Natural killer cell (primary cell): ENCODE data around the gene BRD3OS. TPM values are rescaled to one million over a fixed set of nuclear protein-coding genes. Genes with fewer than 3 reads are reported as not detected.
A peak's percentile ranks its signal among the peaks of the same experiment; 100 is the strongest.

Experiments
- ATAC-seq, 3 donors: fragments of 150-1000 bp in 2 of 3; fragments of 200-7000 bp in 1 of 3; cut with Tn5 transposase; 1 replicate in 1 of 3; 2 replicates in 2 of 3; pipeline ENCODE4 v1.10.0; 2021; ENCODE audit warnings: mild to moderate bottlenecking in 2 of 3, moderate library complexity in 2 of 3
- DNase-seq, 2 donors: peaks; one replicate each; pipeline versions ENCODE4 v3.0.0 to v3.0.0-alpha.2; 2013 to 2021; ENCODE audit warnings: mixed read lengths in 1 of 2
- H3K27ac ChIP-seq: one replicate; pipeline ENCODE4 v1.5.1; 2013; ENCODE audit warnings: mild to moderate bottlenecking, low read length
- H3K27me3 ChIP-seq: one replicate; pipeline ENCODE4 v1.6.1; 2013; ENCODE audit warnings: low read length; ENCODE audit not compliant: control insufficient read depth, insufficient read depth
- H3K36me3 ChIP-seq: one replicate; pipeline ENCODE4 v1.6.1; 2013; ENCODE audit warnings: low read length; ENCODE audit not compliant: control insufficient read depth, insufficient read depth
- H3K4me1 ChIP-seq: one replicate; pipeline ENCODE4 v1.6.1; 2013; ENCODE audit warnings: low read length; ENCODE audit not compliant: control insufficient read depth, insufficient read depth
- H3K4me3 ChIP-seq: one replicate; pipeline ENCODE4 v1.5.1; 2013; ENCODE audit warnings: low read length
- H3K9me3 ChIP-seq: one replicate; pipeline ENCODE4 v1.6.1; 2013; ENCODE audit warnings: low read length; ENCODE audit not compliant: control insufficient read depth, insufficient read depth
- H3K27ac Mint-ChIP-seq, 2 donors: one replicate each; pipeline ENCODE4 v1.8.0; 2022; ENCODE audit warnings: mild to moderate bottlenecking in 2 of 2, mixed read lengths in 2 of 2, moderate library complexity in 1 of 2
- H3K27me3 Mint-ChIP-seq, 2 donors: one replicate each; pipeline ENCODE4 v1.8.0; 2022; ENCODE audit warnings: low read depth in 2 of 2, mixed read lengths in 2 of 2
- H3K36me3 Mint-ChIP-seq: one replicate; pipeline ENCODE4 v1.8.0; 2022; ENCODE audit warnings: mixed read lengths
- H3K4me1 Mint-ChIP-seq, 2 donors: one replicate each; pipeline ENCODE4 v1.8.0; 2022; ENCODE audit warnings: mixed read lengths in 2 of 2
- H3K4me3 Mint-ChIP-seq: one replicate; pipeline ENCODE4 v1.8.0; 2022; ENCODE audit warnings: mild to moderate bottlenecking, moderate library complexity, mixed read lengths
- H3K9me3 Mint-ChIP-seq, 2 donors: one replicate each; pipeline ENCODE4 v1.8.0; 2022; ENCODE audit warnings: mixed read lengths in 2 of 2
- WGBS: methylation state at CpG from one replicate; pipeline ENCODE4 v1.1.7; 2013; ENCODE audit warnings: missing lambda C conversion rate; ENCODE audit not compliant: insufficient coverage; 5-methylcytosine and 5-hydroxymethylcytosine counted together
- intact Hi-C: fragments of 100-400 bp; cut with micrococcal nuclease; formaldehyde crosslinking; loops from one replicate; pipeline ENCODE4 v1.14.2; 2022
- total RNA-seq, 4 donors: library from RNA; stranded (reverse); fragments of 120-200 nt in 1 of 4; gene quantifications; one replicate each; pipeline versions ENCODE4 v1.2.3 to v1.2.4, GENCODE V29; 2013 to 2022
- TF ChIP-seq, protein P1 (sequence below): fragments of 200-600 bp; IDR thresholded peaks from one replicate; pipeline ENCODE4 v1.8.0; 2022; ENCODE audit warnings: antibody characterized with exemption

BRD3OS gene
- total RNA-seq, 3 donors from 2014 or later (not counting 1 experiment from before 2014, with no cell fraction given), result 5.5 to 6.8 (median 6.5) TPM

- ATAC-seq (no peak), DNase-seq (no peak)
- no peak overlapping the region for H3K4me3 Mint-ChIP-seq
- WGBS, result 100% methylated on average over 2 of the region's 2 CpGs
- H3K27ac Mint-ChIP-seq, result no peak overlapping the region
- H3K4me1 Mint-ChIP-seq, result no peaks in the 10 kb centered on the region
- Histone ChIP-seq H3K4me1 (no peaks in the 10 kb centered on the region), H3K36me3 (no peaks in the 10 kb centered on the region), H3K27me3 (no peaks in the 10 kb centered on the region), H3K4me3 (no peak overlapping the region), H3K27ac (no peak overlapping the region), H3K9me3 (no peaks in the 10 kb centered on the region)
- TF ChIP-seq, protein P1, sequence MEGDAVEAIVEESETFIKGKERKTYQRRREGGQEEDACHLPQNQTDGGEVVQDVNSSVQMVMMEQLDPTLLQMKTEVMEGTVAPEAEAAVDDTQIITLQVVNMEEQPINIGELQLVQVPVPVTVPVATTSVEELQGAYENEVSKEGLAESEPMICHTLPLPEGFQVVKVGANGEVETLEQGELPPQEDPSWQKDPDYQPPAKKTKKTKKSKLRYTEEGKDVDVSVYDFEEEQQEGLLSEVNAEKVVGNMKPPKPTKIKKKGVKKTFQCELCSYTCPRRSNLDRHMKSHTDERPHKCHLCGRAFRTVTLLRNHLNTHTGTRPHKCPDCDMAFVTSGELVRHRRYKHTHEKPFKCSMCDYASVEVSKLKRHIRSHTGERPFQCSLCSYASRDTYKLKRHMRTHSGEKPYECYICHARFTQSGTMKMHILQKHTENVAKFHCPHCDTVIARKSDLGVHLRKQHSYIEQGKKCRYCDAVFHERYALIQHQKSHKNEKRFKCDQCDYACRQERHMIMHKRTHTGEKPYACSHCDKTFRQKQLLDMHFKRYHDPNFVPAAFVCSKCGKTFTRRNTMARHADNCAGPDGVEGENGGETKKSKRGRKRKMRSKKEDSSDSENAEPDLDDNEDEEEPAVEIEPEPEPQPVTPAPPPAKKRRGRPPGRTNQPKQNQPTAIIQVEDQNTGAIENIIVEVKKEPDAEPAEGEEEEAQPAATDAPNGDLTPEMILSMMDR, result no peak
- intact Hi-C loops, result no loop called here
- no peaks in the 10 kb centered on the region for H3K36me3 Mint-ChIP-seq
- H3K27me3 Mint-ChIP-seq, result no peaks in the 10 kb centered on the region
- H3K9me3 Mint-ChIP-seq, result no peaks in the 10 kb centered on the region
Observed at GRCh38 chr9:134014946-134015345, 10.3 kb upstream of the BRD3OS start.

- H3K36me3 ChIP-seq, result no peaks in the 10 kb centered on the region
- no peaks in the 10 kb centered on the region for H3K9me3 ChIP-seq
- ATAC-seq (no peak), DNase-seq (peak in 1 of 2 donors; percentile 17)
- Mint-ChIP-seq H3K4me3 (peak overlapping the region; percentile 83), H3K27me3 (no peaks in the 10 kb centered on the region), H3K9me3 (no peaks in the 10 kb centered on the region), H3K4me1 (peaks cover 11 to 17% of the 10 kb centered on the region in 2 donors), H3K27ac (peak overlapping the region; percentile 59 to 84), H3K36me3 (no peaks in the 10 kb centered on the region)
- peaks cover 14% of the 10 kb centered on the region for H3K4me1 ChIP-seq
- WGBS, result 95% methylated on average over 2 of the region's 4 CpGs
- TF ChIP-seq, protein P1, result no peak
- no peak overlapping the region for H3K27ac ChIP-seq
- no peak overlapping the region for H3K4me3 ChIP-seq
- intact Hi-C loops, result loop anchor here (2.0 kb wide), 1 partner anchor 44 kb away; the partner anchor contains the start of gene BRD3
- H3K27me3 ChIP-seq, result no peaks in the 10 kb centered on the region
Observed at GRCh38 chr9:134024214-134024792, 978 bp upstream of the BRD3OS start.

DNA sequence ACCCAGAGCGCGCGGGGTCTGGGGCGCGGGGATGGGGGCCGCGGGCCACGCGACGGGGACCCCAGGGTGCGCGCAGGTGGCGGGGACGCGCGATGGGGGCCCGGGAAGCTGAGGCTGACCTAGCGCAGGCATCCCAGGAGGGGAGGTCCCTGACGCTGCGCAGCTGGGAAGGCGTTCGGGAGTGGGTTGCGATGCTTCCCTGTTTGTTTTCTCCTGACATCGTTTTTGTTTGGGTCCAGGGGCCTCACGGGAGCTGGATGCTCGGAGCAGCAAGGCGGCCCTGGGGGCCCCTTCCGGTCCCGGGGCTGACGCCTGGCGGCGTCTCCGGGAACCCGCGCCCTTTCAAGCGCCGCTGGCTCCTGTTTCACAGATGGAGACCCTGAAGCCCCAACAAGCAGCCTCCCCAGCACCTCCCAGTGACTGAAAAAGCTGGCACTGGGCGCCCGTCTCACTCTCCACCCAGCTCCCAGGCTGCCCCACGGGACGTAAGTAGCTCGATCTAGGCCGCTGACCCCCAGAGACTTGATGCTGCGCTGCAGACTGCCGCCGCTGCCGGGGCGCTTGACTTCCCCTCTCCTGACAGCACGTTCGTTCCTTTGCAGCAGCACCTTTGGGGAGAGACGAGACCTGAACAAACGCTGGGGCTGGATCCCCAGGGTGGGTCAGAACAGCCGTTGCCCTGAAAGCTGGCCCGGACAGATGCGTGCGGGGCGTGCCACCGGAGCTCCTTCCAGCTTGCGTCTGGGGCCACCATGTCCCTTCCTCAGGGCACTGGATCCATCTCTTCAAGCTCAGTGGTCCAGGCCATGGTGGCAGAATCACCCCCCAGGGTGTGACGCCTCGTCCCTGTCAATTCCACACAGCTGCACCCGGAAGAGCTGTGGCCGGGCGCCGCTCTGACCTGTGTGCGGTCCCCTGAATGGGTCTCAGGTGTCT, 593 bp downstream of the BRD3OS start:
- DNase-seq, result peak; percentile 39 to 72
- peaks cover 11 to 17% of the 10 kb centered on the region in 2 donors for H3K4me1 Mint-ChIP-seq
- peaks cover 14% of the 10 kb centered on the region for H3K4me1 ChIP-seq
- peak in 2 of 3 donors; percentile 5 to 14 for ATAC-seq
- H3K27ac ChIP-seq, result peak overlapping the region; percentile 28
- H3K27me3 Mint-ChIP-seq, result no peaks in the 10 kb centered on the region
- no peaks in the 10 kb centered on the region for H3K9me3 ChIP-seq
- H3K27me3 ChIP-seq, result no peaks in the 10 kb centered on the region
- intact Hi-C loops, result loop anchor here (2.0 kb wide), 1 partner anchor 43 kb away; the partner anchor contains the start of gene BRD3
- H3K4me3 Mint-ChIP-seq, result peak overlapping the region; percentile 83
- no peaks in the 10 kb centered on the region for H3K36me3 ChIP-seq
- WGBS, result 17% methylated on average over 66 of the region's 66 CpGs
- H3K4me3 ChIP-seq, result peak overlapping the region; percentile 59
- H3K36me3 Mint-ChIP-seq, result no peaks in the 10 kb centered on the region
- peak overlapping the region in 1 of 2 donors; percentile 84 for H3K27ac Mint-ChIP-seq
- TF ChIP-seq, protein P1, result peak; percentile 15
- no peaks in the 10 kb centered on the region for H3K9me3 Mint-ChIP-seq
